IPS DF 6.9 (cell line): ENCODE results near the gene MPV17L2.
A peak's percentile ranks its signal among the peaks of the same experiment; 100 is the strongest.

Source experiments
- DNase-seq: peaks from one replicate; pipeline ENCODE4 v3.0.0-alpha.2; 2013; ENCODE audit warnings: low read depth, low spot score
- H3K27ac ChIP-seq: one replicate; pipeline ENCODE4 v1.5.1; 2013; ENCODE audit warnings: low read length, control low read depth
- H3K27me3 ChIP-seq: 2 replicates; pipeline ENCODE4 v1.6.1; 2013; ENCODE audit warnings: mild to moderate bottlenecking, low read length; ENCODE audit not compliant: control insufficient read depth, insufficient read depth
- H3K36me3 ChIP-seq: 2 replicates; pipeline ENCODE4 v1.6.1; 2013; ENCODE audit warnings: low read length; ENCODE audit not compliant: control insufficient read depth, insufficient read depth
- H3K4me1 ChIP-seq: 2 replicates; pipeline ENCODE4 v1.6.1; 2013; ENCODE audit warnings: low read length; ENCODE audit not compliant: control insufficient read depth, insufficient read depth
- H3K4me3 ChIP-seq: 2 replicates; pipeline ENCODE4 v1.5.1; 2013; ENCODE audit warnings: mild to moderate bottlenecking, low read length
- H3K9me3 ChIP-seq: 2 replicates; pipeline ENCODE4 v1.6.1; 2013; ENCODE audit warnings: low read length, inconsistent platforms; ENCODE audit not compliant: control insufficient read depth, insufficient read depth
- WGBS: extraction: QIAGEN DNeasy Blood & Tissue Kit; methylation state at CpG from one replicate; pipeline ENCODE4 v1.1.7; 2013; ENCODE audit warnings: mixed read lengths, missing lambda C conversion rate; ENCODE audit not compliant: insufficient read length, insufficient coverage; 5-methylcytosine and 5-hydroxymethylcytosine counted together

MPV17L2 gene

DNA sequence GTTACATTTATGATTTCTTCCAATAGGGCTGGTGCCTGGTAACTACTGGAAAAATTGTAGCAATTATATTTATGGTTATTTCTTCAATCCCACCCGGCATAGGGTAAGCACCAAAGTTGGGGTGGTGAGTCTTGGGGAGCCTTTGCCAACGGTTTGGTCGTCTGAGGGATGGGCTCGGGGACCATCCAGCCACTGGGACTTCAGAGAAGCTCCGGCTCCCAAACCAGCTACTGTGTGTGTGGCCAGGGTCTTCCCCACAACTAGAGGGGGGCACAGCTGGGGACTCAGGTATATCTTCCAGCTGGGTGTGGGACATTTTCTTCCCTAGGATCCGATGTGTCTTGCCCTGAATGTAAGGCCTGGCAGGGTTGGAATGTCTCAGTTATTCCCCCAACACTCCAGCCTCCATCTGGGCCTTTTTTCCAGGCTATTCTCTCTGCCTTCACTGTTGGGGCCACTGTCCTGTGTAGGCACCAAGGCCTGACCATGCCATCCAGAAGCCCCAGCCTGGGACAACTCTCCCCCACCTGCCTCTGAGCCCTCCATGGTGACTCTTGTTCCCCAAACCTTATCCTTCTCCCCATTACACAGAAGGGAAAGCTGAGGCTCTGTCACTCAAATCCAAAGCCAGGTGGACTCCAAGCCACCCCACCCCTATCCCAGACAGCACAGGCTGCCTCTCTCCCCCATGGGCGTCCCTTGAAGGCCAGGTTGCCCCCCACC, 20.5 kb upstream of the MPV17L2 start:
- Histone ChIP-seq H3K36me3 (peaks cover 10% of the 10 kb centered on the region), H3K27me3 (no peaks in the 10 kb centered on the region), H3K4me3 (no peak overlapping the region), H3K4me1 (peaks cover 4% of the 10 kb centered on the region), H3K27ac (no peak overlapping the region), H3K9me3 (no peaks in the 10 kb centered on the region)
- no peak for DNase-seq
- WGBS = no CpG with 5 or more reads among the region's 7 CpGs

- H3K9me3 ChIP-seq = no peaks in the 10 kb centered on the region
- no peak overlapping the region for H3K27ac ChIP-seq
- H3K4me1 ChIP-seq = peaks cover 4% of the 10 kb centered on the region
- no CpG with 5 or more reads among the region's 18 CpGs for WGBS
- H3K4me3 ChIP-seq = peak overlapping the region; percentile 54; the same call in 1 of the 2 replicates
- no peaks in the 10 kb centered on the region for H3K27me3 ChIP-seq
- no peak for DNase-seq
- H3K36me3 ChIP-seq = peaks cover 10% of the 10 kb centered on the region
Measured at GRCh38 chr19:18173054-18173571, 19.9 kb upstream of the MPV17L2 start.

DNA sequence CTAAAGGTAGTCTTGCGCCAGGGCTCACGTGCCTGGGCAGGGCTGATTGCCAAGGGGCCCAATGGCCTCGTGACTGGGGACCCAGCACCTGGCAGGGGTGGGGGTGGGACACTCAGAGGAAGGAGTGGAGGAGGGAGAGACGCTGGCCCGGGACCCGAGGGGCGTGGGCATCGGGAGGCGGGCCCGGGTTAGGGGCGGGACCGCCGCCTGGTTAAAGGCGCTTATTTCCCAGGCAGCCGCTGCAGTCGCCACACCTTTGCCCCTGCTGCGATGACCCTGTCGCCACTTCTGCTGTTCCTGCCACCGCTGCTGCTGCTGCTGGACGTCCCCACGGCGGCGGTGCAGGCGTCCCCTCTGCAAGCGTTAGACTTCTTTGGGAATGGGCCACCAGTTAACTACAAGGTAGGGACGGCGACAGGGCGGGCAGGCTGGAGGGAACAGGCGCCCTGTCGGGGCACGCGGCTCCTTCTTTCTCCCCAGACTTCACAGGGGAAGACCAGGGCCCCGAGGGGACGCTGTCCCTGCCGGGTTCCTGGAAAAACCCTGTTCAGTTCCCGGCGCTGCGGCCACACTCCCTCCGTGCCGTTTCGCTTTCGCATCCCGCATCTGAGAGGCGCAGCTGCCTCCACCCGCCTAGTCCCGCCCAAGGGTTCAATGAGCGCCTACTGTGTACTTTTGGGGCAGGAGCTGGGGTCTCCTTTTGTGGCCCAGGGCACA, 19.3 kb upstream of the MPV17L2 start, which contains the start of gene IFI30:
Gene IFI30 (plus strand): TSS at position 242 of the 717 bp plus-strand sequence. CDS start 29 bp downstream, at position 271.
- Histone ChIP-seq H3K27ac (no peak within 1 kb of the TSS), H3K9me3 (no peaks in the 10 kb centered on the region), H3K36me3 (peaks cover 8% of the 10 kb centered on the region), H3K4me3 (peak within 1 kb of the TSS; percentile 54; the same call in 1 of the 2 replicates), H3K4me1 (peaks cover 4% of the 10 kb centered on the region), H3K27me3 (no peaks in the 10 kb centered on the region)
- WGBS = no CpG with 5 or more reads among the region's 47 CpGs
- no peak for DNase-seq

- Histone ChIP-seq H3K27me3 (no peaks in the 10 kb centered on the region), H3K27ac (no peak overlapping the region), H3K4me1 (peaks cover 4% of the 10 kb centered on the region), H3K36me3 (no peaks in the 10 kb centered on the region), H3K9me3 (no peaks in the 10 kb centered on the region), H3K4me3 (no peak overlapping the region)
- no CpG with 5 or more reads among the region's 11 CpGs for WGBS
- DNase-seq = no peak
Measured at GRCh38 chr19:18174983-18175382, 18.0 kb upstream of the MPV17L2 start.

DNA sequence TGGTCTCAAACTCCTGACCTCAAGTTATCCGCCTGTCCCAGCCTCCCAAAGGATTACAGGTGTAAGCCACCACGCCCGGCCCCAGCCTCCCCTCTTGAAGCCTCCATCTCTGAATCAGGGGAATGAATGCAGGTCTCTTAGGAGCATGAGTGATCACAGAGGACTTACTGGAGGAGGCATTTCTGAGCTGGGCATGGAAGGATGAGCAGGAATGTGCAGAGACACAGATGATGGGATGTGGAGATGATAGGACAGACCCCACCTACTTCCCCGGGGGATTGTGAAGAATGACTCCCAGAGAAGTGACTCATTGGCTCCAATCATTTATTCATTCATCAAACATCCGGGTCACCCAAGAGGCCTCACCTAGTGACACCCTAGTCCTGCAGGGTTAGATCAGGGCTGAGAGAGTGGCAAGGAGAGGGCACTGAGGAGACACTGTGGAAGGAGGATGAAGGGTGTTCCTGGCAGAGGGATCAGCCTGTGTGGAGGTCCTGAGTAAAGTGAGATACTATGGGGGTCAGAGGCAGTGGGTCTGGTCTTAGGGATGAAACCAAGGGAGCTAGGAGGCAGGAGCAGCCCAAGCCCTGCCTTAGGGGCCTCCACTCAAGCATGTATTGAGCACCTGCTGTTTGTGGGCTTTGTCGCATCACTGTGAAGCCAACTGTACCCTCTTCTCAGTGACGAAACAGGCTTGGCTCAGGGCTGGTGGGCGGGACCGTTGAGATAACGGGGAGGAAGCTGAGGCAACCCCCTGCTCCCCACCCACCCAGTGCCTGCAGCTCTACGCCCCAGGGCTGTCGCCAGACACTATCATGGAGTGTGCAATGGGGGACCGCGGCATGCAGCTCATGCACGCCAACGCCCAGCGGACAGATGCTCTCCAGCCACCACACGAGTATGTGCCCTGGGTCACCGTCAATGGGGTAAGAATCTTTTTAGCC, 16.4 kb upstream of the MPV17L2 start:
- H3K9me3 ChIP-seq = no peaks in the 10 kb centered on the region
- no peak for DNase-seq
- H3K27ac ChIP-seq = no peak overlapping the region
- H3K4me3 ChIP-seq = no peak overlapping the region
- no peaks in the 10 kb centered on the region for H3K27me3 ChIP-seq
- peaks cover 4% of the 10 kb centered on the region for H3K4me1 ChIP-seq
- no CpG with 5 or more reads among the region's 19 CpGs for WGBS
- H3K36me3 ChIP-seq = no peaks in the 10 kb centered on the region

DNA sequence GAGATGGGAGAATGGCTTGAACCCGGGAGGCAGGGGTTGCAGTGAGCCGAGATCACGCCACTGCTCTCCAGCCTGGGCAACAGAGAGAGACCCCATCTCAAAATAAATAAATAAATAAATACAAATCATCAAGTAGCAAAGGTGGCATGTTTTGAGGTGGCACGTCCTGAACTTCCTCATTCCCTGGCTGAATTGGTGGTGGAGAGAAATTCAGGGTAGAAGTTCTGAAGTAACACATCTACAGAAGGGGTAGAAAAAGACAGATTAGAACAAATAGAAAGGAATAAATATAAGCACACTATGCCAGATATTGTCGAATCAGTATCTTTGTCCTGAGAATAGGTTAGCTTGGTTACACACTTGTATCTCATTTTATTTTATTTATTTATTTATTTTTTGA, 13.1 kb upstream of the MPV17L2 start:
- H3K4me3 ChIP-seq = no peak overlapping the region
- no peaks in the 10 kb centered on the region for H3K4me1 ChIP-seq
- H3K27ac ChIP-seq = no peak overlapping the region
- WGBS = no CpG with 5 or more reads among the region's 5 CpGs
- no peaks in the 10 kb centered on the region for H3K27me3 ChIP-seq
- DNase-seq = no peak
- no peaks in the 10 kb centered on the region for H3K9me3 ChIP-seq
- H3K36me3 ChIP-seq = no peaks in the 10 kb centered on the region

GRCh38 chr19:18183529-18183928, 9.5 kb upstream of the MPV17L2 start:
- no peak overlapping the region for H3K27ac ChIP-seq
- no peaks in the 10 kb centered on the region for H3K36me3 ChIP-seq
- H3K27me3 ChIP-seq = no peaks in the 10 kb centered on the region
- no peak overlapping the region for H3K4me3 ChIP-seq
- no peak for DNase-seq
- peaks cover 2% of the 10 kb centered on the region; the same call in 1 of the 2 replicates for H3K4me1 ChIP-seq
- H3K9me3 ChIP-seq = no peaks in the 10 kb centered on the region

GRCh38 chr19:18185538-18185937, 7.5 kb upstream of the MPV17L2 start:
- H3K4me1 ChIP-seq = peaks cover 2% of the 10 kb centered on the region; the same call in 1 of the 2 replicates
- H3K27me3 ChIP-seq = no peaks in the 10 kb centered on the region
- no peak overlapping the region for H3K4me3 ChIP-seq
- H3K27ac ChIP-seq = no peak overlapping the region
- H3K36me3 ChIP-seq = no peaks in the 10 kb centered on the region
- no CpG with 5 or more reads among the region's 6 CpGs for WGBS
- DNase-seq = no peak
- no peaks in the 10 kb centered on the region for H3K9me3 ChIP-seq

- H3K9me3 ChIP-seq = no peaks in the 10 kb centered on the region
- no peak for DNase-seq
- no peaks in the 10 kb centered on the region for H3K36me3 ChIP-seq
- H3K4me3 ChIP-seq = no peak overlapping the region
- no CpG with 5 or more reads among the region's 4 CpGs for WGBS
- no peaks in the 10 kb centered on the region for H3K27me3 ChIP-seq
- H3K4me1 ChIP-seq = peaks cover 3% of the 10 kb centered on the region; the same call in 1 of the 2 replicates
- H3K27ac ChIP-seq = no peak overlapping the region
Measured at GRCh38 chr19:18190278-18190677, 2.7 kb upstream of the MPV17L2 start.

GRCh38 chr19:18191640-18192062, 1.4 kb upstream of the MPV17L2 start:
- WGBS = no CpG with 5 or more reads among the region's 5 CpGs
- Histone ChIP-seq H3K27me3 (no peaks in the 10 kb centered on the region), H3K4me3 (no peak overlapping the region), H3K36me3 (0 out of 2 replicates have a peak, but pooled peaks cover 2% of the 10 kb centered on the region), H3K27ac (no peak overlapping the region), H3K4me1 (peaks cover 2% of the 10 kb centered on the region), H3K9me3 (no peaks in the 10 kb centered on the region)
- DNase-seq = no peak
